Stimulated activated CD8-positive, alpha-beta memory T cell treated with anti-CD3 and anti-CD28 coated beads, Interleukin-4, amount 100 ng/mL, for 1 hour (primary cell): ENCODE data around the gene RNF19B.

Source experiments
- DNase-seq, 2 donors: peaks; one replicate each; pipeline ENCODE4 v3.0.0-alpha.2; 2020; ENCODE audit warnings: low read depth in 2 of 2, low spot score in 1 of 2

The RNF19B gene

GRCh38 chr1:32967888-32968568, 3.4 kb upstream of the RNF19B start:
- DNase-seq: no peak

- no peak for DNase-seq
Measured at GRCh38 chr1:32966900-32967299, 2.3 kb upstream of the RNF19B start.

GRCh38 chr1:32965251-32965747, 690 bp upstream of the RNF19B start:
- no peak for DNase-seq

GRCh38 chr1:32963746-32964460, 706 bp downstream of the RNF19B start:
- DNase-seq: peak; percentile 19 to 31

GRCh38 chr1:32962248-32962896, 2.2 kb downstream of the RNF19B start:
- DNase-seq: no peak

- DNase-seq: no peak
Measured at GRCh38 chr1:32960819-32961355, 3.7 kb downstream of the RNF19B start.

GRCh38 chr1:32960342-32960741, 4.3 kb downstream of the RNF19B start:
- no peak for DNase-seq

- no peak for DNase-seq
Measured at GRCh38 chr1:32958827-32959226, 5.8 kb downstream of the RNF19B start.

- DNase-seq: no peak
Measured at GRCh38 chr1:32957017-32957416, 7.6 kb downstream of the RNF19B start.

GRCh38 chr1:32954168-32954567, 10.4 kb downstream of the RNF19B start:
- DNase-seq: no peak

GRCh38 chr1:32953495-32953894, 11.1 kb downstream of the RNF19B start:
- DNase-seq: no peak

- DNase-seq: no peak
Measured at GRCh38 chr1:32949519-32949918, 15.1 kb downstream of the RNF19B start.

GRCh38 chr1:32948905-32949304, 15.7 kb downstream of the RNF19B start:
- no peak for DNase-seq

- DNase-seq: no peak
Measured at GRCh38 chr1:32948390-32948722, 16.3 kb downstream of the RNF19B start.

- DNase-seq: no peak
Measured at GRCh38 chr1:32947669-32948389, 16.8 kb downstream of the RNF19B start.

- DNase-seq: no peak
Measured at GRCh38 chr1:32946413-32946812, 18.2 kb downstream of the RNF19B start.

- no peak for DNase-seq
Measured at GRCh38 chr1:32944180-32944579, 20.4 kb downstream of the RNF19B start.

GRCh38 chr1:32939655-32940371, 24.8 kb downstream of the RNF19B start:
- DNase-seq: no peak

- no peak for DNase-seq
Measured at GRCh38 chr1:32937061-32937460, 27.5 kb downstream of the RNF19B start.

- DNase-seq: no peak
Measured at GRCh38 chr1:32934535-32934934, 30.1 kb downstream of the RNF19B start.
